GM18858 (cell line): ENCODE results near the gene VWA2.

ENCODE experiments used
- ATAC-seq: cut with Tn5 transposase; IDR thresholded peaks from one replicate; pipeline ENCODE4 v1.9.1; 2021; ENCODE audit not compliant: unreplicated experiment

VWA2 gene

DNA sequence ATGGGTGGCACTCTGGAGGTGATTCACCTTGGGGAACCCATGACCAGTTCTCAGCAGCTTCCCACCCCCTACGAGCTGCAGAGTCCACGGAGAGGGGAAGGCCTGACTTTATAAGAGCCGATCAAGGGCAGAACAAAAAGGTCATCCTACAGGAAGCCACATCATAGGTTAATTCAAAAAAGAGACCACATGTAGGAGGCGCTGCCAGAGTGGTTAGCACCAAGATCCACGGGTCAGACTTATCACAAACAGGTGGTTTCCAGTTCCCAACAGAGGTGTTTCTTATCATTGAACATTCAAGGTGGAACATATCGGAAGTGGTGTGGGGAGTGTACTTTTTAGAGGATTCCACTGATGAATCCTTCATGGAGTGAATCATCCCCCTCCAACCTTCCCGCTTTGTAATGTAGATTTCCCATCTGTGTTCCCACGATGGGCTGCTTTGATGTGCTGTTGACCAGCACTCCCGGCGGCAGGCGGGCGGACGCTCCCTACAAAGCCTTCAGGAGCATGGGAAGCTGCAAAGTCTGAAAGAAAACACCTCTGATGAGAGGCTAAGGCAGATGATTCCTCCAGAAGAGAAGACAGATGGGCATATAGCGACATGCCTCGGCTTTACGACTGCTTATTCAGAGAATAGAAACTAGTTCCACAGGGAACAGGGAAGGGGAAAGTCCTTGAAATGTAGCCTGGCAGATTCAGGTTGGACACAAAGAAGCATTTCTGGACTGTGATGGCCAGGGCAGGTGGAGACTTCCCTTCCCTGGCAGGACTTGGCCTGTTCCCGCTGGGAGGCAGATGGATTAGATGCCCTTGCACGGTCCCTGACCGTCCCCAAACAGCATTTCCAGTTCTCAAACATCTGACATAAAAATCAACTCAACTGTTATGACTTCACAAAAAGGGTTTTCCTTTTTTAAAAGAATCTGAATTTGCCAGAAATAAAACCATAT, 98.7 kb downstream of the VWA2 start:
- no peak for ATAC-seq

DNA sequence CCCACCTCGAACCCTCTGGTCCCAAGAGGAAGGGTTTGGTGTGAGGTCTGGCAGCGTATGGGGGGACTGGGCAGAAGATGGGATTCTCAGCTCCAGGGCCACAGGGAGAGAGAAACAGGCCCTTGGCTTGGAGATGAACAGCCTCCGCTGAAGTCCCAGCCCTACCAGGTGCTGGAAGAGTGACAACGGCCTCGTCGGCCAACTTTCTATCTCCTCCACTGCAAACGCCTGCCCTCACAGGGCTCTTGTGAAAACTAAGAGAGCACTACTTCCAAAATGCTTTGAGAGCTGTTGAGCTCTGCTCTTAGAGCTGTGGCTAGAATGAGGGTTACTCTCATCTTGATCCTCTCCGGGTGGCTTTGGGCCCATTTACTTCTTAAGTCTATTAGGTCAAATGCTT, 101.8 kb downstream of the VWA2 start:
- no peak for ATAC-seq
